HCT116 (cell line): Measurements from ENCODE around the gene PRCD. TPM values are rescaled to one million over a fixed set of nuclear protein-coding genes. Genes with fewer than 3 reads are reported as not detected.

Experiments used
- ATAC-seq: fragments of 200-7000 bp; cut with Tn5 transposase; 2 replicates; pipeline ENCODE4 v1.9.1; 2020; ENCODE audit warnings: mild to moderate bottlenecking, moderate library complexity
- BruUV-seq: library from RNA; stranded (reverse); fragments of 400-500 nt; replicated peaks from 2 replicates; lab custom pipeline; 2021; lab: Mats Ljungman, UMichigan
- CTCF ChIA-PET: fragments of 300-600 bp; sonication (Branson Sonifier 250); formaldehyde crosslinking; loops from one replicate; lab custom pipeline; 2021; ENCODE audit warnings: antibody characterized with exemption; lab: Charles Lee
- POLR2A ChIA-PET: fragments of 300-600, 350-600 bp; sonication (Branson Sonifier 250); formaldehyde crosslinking; loops from one replicate; lab custom pipeline; 2021; ENCODE audit warnings: antibody characterized with exemption; lab: Charles Lee
- RAD21 ChIA-PET, 2 experiments: fragments of 300-600 bp; sonication (Branson Sonifier 250); formaldehyde crosslinking; loops; one replicate each; lab custom pipeline; 2023; ENCODE audit warnings: low total read pairs in 2 of 2; ENCODE audit not compliant: uncharacterized antibody in 2 of 2, unreplicated experiment in 2 of 2, low non-redundant PET in 1 of 2; lab: Charles Lee
- DNase-seq: peaks from one replicate; pipeline ENCODE4 v3.0.0-alpha.2; 2010; ENCODE audit warnings: low read depth, low spot score
- H2AFZ ChIP-seq: fragments of 200-600 bp; shearing (Covaris generic), sonication (generic); 2 replicates; pipeline ENCODE4 v1.6.1; 2017; ENCODE audit warnings: low read depth, mixed run types, mixed read lengths, antibody characterized with exemption, low read length; ENCODE audit not compliant: poor library complexity, severe bottlenecking
- H3K27ac ChIP-seq: 2 replicates; pipeline ENCODE4 v1.5.1; 2012; ENCODE audit warnings: low read depth, low read length
- H3K27me3 ChIP-seq: fragments of 200-600 bp; sonication (generic); 2 replicates; pipeline ENCODE4 v1.6.1; 2016; ENCODE audit warnings: mixed run types, low read length, mixed read lengths; ENCODE audit not compliant: insufficient read depth
- H3K36me3 ChIP-seq, 2 experiments: fragments of 200-500 bp in 1 of 2; fragments of 200-600 bp in 1 of 2; sonication (Bioruptor generic) in 1 of 2; sonication (generic) in 1 of 2; 2 replicates each; pipeline versions ENCODE4 v1.5.1 to v1.6.1; 2014 to 2016; ENCODE audit warnings: low read length in 2 of 2, inconsistent platforms in 1 of 2, mixed read lengths in 1 of 2, mixed run types in 1 of 2; ENCODE audit not compliant: insufficient read depth in 2 of 2, control insufficient read depth in 1 of 2
- H3K4me1 ChIP-seq, 2 experiments: fragments of 200-600 bp in 1 of 2; sonication (generic) in 1 of 2; 2 replicates each; pipeline versions ENCODE4 v1.5.1 to v1.6.1; 2012 to 2017; ENCODE audit warnings: low read length in 2 of 2, inconsistent platforms in 1 of 2, mild to moderate bottlenecking in 1 of 2, mixed read lengths in 1 of 2, mixed run types in 1 of 2, moderate library complexity in 1 of 2; ENCODE audit not compliant: insufficient read depth in 2 of 2, control insufficient read depth in 1 of 2
- H3K4me2 ChIP-seq: fragments of 200-600 bp; sonication (generic); 2 replicates; pipeline ENCODE4 v1.6.1; 2017; ENCODE audit warnings: mixed run types, low read length, mixed read lengths
- H3K4me3 ChIP-seq, 2 experiments: fragments of 200-600 bp in 1 of 2; sonication (generic) in 1 of 2; replicated peaks in 1 of 2; 2 replicates each; pipeline ENCODE4 v1.5.1; 2011 to 2016; ENCODE audit warnings: low read length in 2 of 2, control low read depth in 1 of 2, low read depth in 1 of 2, mild to moderate bottlenecking in 1 of 2, mixed read lengths in 1 of 2, mixed run types in 1 of 2
- H3K79me2 ChIP-seq: fragments of 200-600 bp; sonication (generic); 2 replicates; pipeline ENCODE4 v1.6.1; 2017; ENCODE audit warnings: mild to moderate bottlenecking, mixed run types, low read length, moderate library complexity, mixed read lengths; ENCODE audit not compliant: insufficient read depth
- H3K9ac ChIP-seq: fragments of 200-600 bp; sonication (generic); 2 replicates; pipeline ENCODE4 v1.6.1; 2016; ENCODE audit warnings: low read length, mixed read lengths
- H3K9me2 ChIP-seq: fragments of 200-600 bp; sonication (generic), shearing (Covaris generic); 2 replicates; pipeline ENCODE4 v1.6.1; 2017; ENCODE audit warnings: mixed run types, mild to moderate bottlenecking, moderate library complexity; ENCODE audit not compliant: insufficient read depth
- H3K9me3 ChIP-seq, 2 experiments: fragments of 200-500 bp in 1 of 2; fragments of 200-600 bp in 1 of 2; sonication (Bioruptor generic) in 1 of 2; sonication (generic) in 1 of 2; 2 replicates each; pipeline ENCODE4 v1.6.1; 2014 to 2017; ENCODE audit warnings: low read length in 2 of 2, mixed read lengths in 2 of 2, inconsistent platforms in 1 of 2, low read depth in 1 of 2, mild to moderate bottlenecking in 1 of 2, mixed run types in 1 of 2, moderate library complexity in 1 of 2; ENCODE audit not compliant: control insufficient read depth in 1 of 2, insufficient read depth in 1 of 2
- H4K20me1 ChIP-seq: fragments of 200-600 bp; sonication (generic), shearing (Covaris generic); 2 replicates; pipeline ENCODE4 v1.6.1; 2017; ENCODE audit warnings: mixed run types, mild to moderate bottlenecking, moderate library complexity; ENCODE audit not compliant: insufficient read depth
- CBX3 ChIP-seq: IDR thresholded peaks from 2 replicates; pipeline ENCODE4 v1.6.1; 2012; ENCODE audit warnings: low read depth
- CEBPB ChIP-seq: IDR thresholded peaks from 2 replicates; pipeline ENCODE4 v1.6.1; 2012; ENCODE audit warnings: low read depth
- EGR1 ChIP-seq: IDR thresholded peaks from 2 replicates; pipeline ENCODE4 v1.6.1; 2012; ENCODE audit warnings: low read depth
- ELF1 ChIP-seq: IDR thresholded peaks from 2 replicates; pipeline ENCODE4 v1.6.1; 2012; ENCODE audit warnings: low read depth, borderline replicate concordance
- EZH2 ChIP-seq: fragments of 200-600 bp; sonication (generic); IDR thresholded peaks from 2 replicates; pipeline ENCODE4 v1.6.1; 2017; ENCODE audit warnings: antibody characterized with exemption, mixed run types
- EZH2phosphoT487 ChIP-seq: fragments of 200-600 bp; IDR thresholded peaks from 2 replicates; pipeline ENCODE4 v1.6.1; 2018; ENCODE audit warnings: antibody characterized with exemption, borderline replicate concordance
- JUND ChIP-seq: IDR thresholded peaks from 2 replicates; pipeline ENCODE4 v1.6.1; 2012
- POLR2AphosphoS5 ChIP-seq: IDR thresholded peaks from 2 replicates; pipeline ENCODE4 v1.6.1; 2011; ENCODE audit warnings: mild to moderate bottlenecking, low read depth, low read length, moderate library complexity
- REST ChIP-seq: IDR thresholded peaks from 2 replicates; pipeline ENCODE4 v1.6.1; 2012; ENCODE audit warnings: low read depth
- SIN3A ChIP-seq: IDR thresholded peaks from 2 replicates; pipeline ENCODE4 v1.6.1; 2012; ENCODE audit warnings: low read depth
- SP1 ChIP-seq: IDR thresholded peaks from 2 replicates; pipeline ENCODE4 v1.6.1; 2012; ENCODE audit warnings: low read depth
- SRF ChIP-seq: IDR thresholded peaks from 2 replicates; pipeline ENCODE4 v1.6.1; 2012; ENCODE audit warnings: low read depth
- TCF7L2 ChIP-seq: IDR thresholded peaks from 2 replicates; pipeline ENCODE4 v1.7.0; 2011; ENCODE audit warnings: borderline replicate concordance, inconsistent platforms; ENCODE audit not compliant: insufficient read depth, insufficient read length; ENCODE audit errors: extremely low read depth
- YY1 ChIP-seq: IDR thresholded peaks from 2 replicates; pipeline ENCODE4 v1.6.1; 2011; ENCODE audit warnings: low read length, low read depth, moderate library complexity, mild to moderate bottlenecking; ENCODE audit not compliant: insufficient replicate concordance; ENCODE audit errors: extremely low read depth
- ZNF274 ChIP-seq: fragments of 200-500 bp; sonication (Bioruptor generic); IDR thresholded peaks from 2 replicates; pipeline ENCODE4 v1.6.1; 2014; ENCODE audit warnings: mild to moderate bottlenecking, low read depth, low read length, inconsistent platforms
- intact Hi-C: fragments of 100-400 bp; cut with micrococcal nuclease; formaldehyde crosslinking; loops from 2 replicates; pipeline ENCODE4 v1.10.0; 2022
- total RNA-seq: library from RNA; stranded (reverse); gene quantifications from one replicate; pipeline ENCODE4 v1.2.1, GENCODE V29; 2021; ENCODE audit not compliant: unreplicated experiment
- TF ChIP-seq, protein P1 (sequence below): IDR thresholded peaks from 2 replicates; pipeline ENCODE4 v1.6.1; 2012

Gene PRCD
- total RNA-seq, 1 experiment from 2014 or later, result not detected

DNA sequence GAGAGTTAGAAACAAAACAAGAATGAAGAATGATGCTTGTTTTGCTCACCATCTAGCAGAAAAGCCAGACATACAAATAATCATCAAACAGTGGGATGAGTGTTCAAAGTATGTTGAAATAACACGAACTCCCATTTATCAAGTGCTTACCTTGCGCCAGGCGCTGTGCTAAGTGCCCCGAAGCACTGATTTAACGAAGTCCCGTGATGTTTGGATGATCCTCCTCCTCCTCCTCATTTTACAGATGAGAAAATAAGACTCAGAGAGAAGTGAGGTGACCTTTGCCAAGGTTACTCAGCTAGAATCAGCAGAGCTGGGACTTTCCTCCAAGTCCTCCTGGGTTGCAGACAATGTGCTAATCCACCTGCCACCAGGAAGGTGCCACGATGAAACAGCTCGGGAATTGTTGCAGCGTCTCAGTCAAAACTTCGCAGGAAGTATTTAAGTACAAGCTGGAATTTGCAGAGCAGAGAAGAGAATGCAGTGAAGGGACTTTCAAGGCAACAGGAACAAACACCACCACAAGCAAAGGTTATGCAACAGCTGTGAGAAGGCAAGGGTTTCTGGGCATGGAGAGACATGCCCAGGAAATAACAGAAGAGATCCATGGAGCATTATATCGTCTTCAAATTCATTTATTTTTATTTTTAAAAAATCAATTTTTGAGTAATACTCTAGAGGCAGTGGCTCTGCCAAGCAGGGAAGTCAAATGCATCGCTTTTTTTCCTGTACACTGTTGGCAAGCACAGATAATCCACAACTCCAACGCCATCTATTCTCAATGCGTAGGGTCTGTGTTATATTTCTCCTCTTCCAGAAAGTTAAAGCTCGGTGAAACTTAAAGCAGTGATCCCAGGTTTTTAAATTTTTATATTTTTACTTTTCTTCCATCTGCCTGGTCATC, 11.1 kb downstream of the PRCD start:
- H3K9me3 ChIP-seq, result no peaks in the 10 kb centered on the region
- RAD21 ChIA-PET, result no interaction called here
- H3K79me2 ChIP-seq, result no peaks in the 10 kb centered on the region
- no peak overlapping the region for H3K4me2 ChIP-seq
- no peak for ATAC-seq
- DNase-seq, result no peak
- H3K4me3 ChIP-seq, result no peak overlapping the region
- CTCF ChIA-PET, result interaction anchor here (1.1 kb wide), 2 partner anchors 28 to 73 kb away, joined by 3 to 4 read pairs; no protein-coding TSS in a partner anchor
- H3K9ac ChIP-seq, result no peak overlapping the region
- no peak overlapping the region for H2AFZ ChIP-seq
- POLR2A ChIA-PET, result interaction anchor here (0.7 kb wide), 1 partner anchor 10 kb away, joined by 3 read pairs; no protein-coding TSS in a partner anchor
- no peak overlapping the region for H3K27ac ChIP-seq
- H3K9me2 ChIP-seq, result no peaks in the 10 kb centered on the region
- BruUV-seq, result no TSS peak
- H3K27me3 ChIP-seq, result no peaks in the 10 kb centered on the region
- no peaks in the 10 kb centered on the region for H3K36me3 ChIP-seq
- H4K20me1 ChIP-seq, result no peaks in the 10 kb centered on the region
- peaks cover 0 to 13% of the 10 kb centered on the region in 2 experiments; a peak in 2 of 4 replicates for H3K4me1 ChIP-seq
- intact Hi-C loops, result no loop called here
- TF ChIP-seq EZH2phosphoT487, result no peak
- TF ChIP-seq POLR2AphosphoS5, result 0 out of 2 replicates have a peak, but pooled peaks have one; percentile 16
- TF ChIP-seq, all 23 proteins: peak for 1

- H3K9me2 ChIP-seq, result no peaks in the 10 kb centered on the region
- no peaks in the 10 kb centered on the region for H3K9me3 ChIP-seq
- intact Hi-C loops, result no loop called here
- no peaks in the 10 kb centered on the region for H3K79me2 ChIP-seq
- ATAC-seq, result no peak
- no peaks in the 10 kb centered on the region for H3K36me3 ChIP-seq
- ChIA-PET RAD21 (no interaction called here), CTCF (interaction anchor here (1.1 kb wide), 2 partner anchors 29 to 72 kb away, joined by 3 to 4 read pairs; no protein-coding TSS in a partner anchor), POLR2A (interaction anchor here (0.7 kb wide), 1 partner anchor 11 kb away, joined by 3 read pairs; no protein-coding TSS in a partner anchor)
- BruUV-seq, result no TSS peak
- no peaks in the 10 kb centered on the region for H3K27me3 ChIP-seq
- no peak overlapping the region for H3K9ac ChIP-seq
- no peak overlapping the region for H3K4me2 ChIP-seq
- H2AFZ ChIP-seq, result no peak overlapping the region
- H3K4me3 ChIP-seq, result no peak overlapping the region
- no peak for TF ChIP-seq SP1
- TF ChIP-seq REST, result no peak
- no peak for TF ChIP-seq CBX3
- TF ChIP-seq TCF7L2, result no peak
- TF ChIP-seq ELF1, result no peak
- no peak for TF ChIP-seq EGR1
- TF ChIP-seq SRF, result no peak
- no peak for TF ChIP-seq YY1
- TF ChIP-seq EZH2, result no peak
- TF ChIP-seq JUND, result no peak
- no peak for TF ChIP-seq ZNF274
- no peak for TF ChIP-seq CEBPB
- no peak for TF ChIP-seq EZH2phosphoT487
- TF ChIP-seq, protein P1, sequence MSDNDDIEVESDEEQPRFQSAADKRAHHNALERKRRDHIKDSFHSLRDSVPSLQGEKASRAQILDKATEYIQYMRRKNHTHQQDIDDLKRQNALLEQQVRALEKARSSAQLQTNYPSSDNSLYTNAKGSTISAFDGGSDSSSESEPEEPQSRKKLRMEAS, result no peak
- no peak for TF ChIP-seq SIN3A
- peaks cover 3 to 15% of the 10 kb centered on the region in 2 experiments; a peak in 3 of 4 replicates for H3K4me1 ChIP-seq
- DNase-seq, result no peak
- H4K20me1 ChIP-seq, result no peaks in the 10 kb centered on the region
- no peak overlapping the region for H3K27ac ChIP-seq
Observed at GRCh38 chr17:76551685-76552084, 11.8 kb downstream of the PRCD start.
